Panc1 (cell line): Measurements from ENCODE around the gene UBE2L6.

Experiments
- POLR2AphosphoS5 ChIP-seq: IDR thresholded peaks from 2 replicates; pipeline ENCODE4 v1.6.1; 2012; ENCODE audit warnings: mild to moderate bottlenecking, low read depth, low read length, moderate library complexity
- SIN3A ChIP-seq: IDR thresholded peaks from 2 replicates; pipeline ENCODE4 v1.6.1; 2012; ENCODE audit warnings: low read depth, mild to moderate bottlenecking, low read length, moderate library complexity, borderline replicate concordance; ENCODE audit not compliant: insufficient read depth
- TCF7L2 ChIP-seq: IDR thresholded peaks from 2 replicates; pipeline ENCODE4 v1.6.1; 2011; ENCODE audit warnings: mild to moderate bottlenecking, low read depth, low read length, inconsistent platforms
- TF ChIP-seq, protein P1 (sequence below): fragments of 450-650 bp; IDR thresholded peaks from 2 replicates; pipeline ENCODE4 v1.5.1; 2017; ENCODE audit warnings: mild to moderate bottlenecking
- TF ChIP-seq, protein P2 (sequence below), 2 experiments: IDR thresholded peaks; 2 replicates each; pipeline ENCODE4 v1.6.1; 2011 to 2012; ENCODE audit warnings: low read depth in 2 of 2, control low read depth in 1 of 2, low read length in 1 of 2, mild to moderate bottlenecking in 1 of 2, moderate library complexity in 1 of 2; ENCODE audit not compliant: insufficient read depth in 1 of 2

DNA sequence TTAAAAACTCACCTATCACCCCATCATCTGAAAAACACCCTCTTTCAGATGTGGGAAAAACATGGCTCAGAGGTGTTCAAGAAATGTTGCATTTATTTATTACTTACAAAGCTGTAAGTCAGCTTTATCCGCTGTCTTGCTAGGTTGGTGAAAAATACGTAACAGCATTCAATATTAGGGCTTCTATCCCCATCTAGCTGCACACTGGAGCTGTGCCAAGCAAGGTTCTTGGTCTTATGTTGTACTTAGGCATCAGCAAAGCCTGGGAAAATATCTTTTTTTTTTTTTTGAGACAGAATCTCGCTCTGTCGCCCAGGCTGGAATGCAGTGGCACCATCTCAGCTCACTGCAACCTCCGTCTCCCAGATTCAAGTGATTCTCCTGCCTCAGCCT, 37.6 kb upstream of the UBE2L6 start:
- TF ChIP-seq, protein P1, sequence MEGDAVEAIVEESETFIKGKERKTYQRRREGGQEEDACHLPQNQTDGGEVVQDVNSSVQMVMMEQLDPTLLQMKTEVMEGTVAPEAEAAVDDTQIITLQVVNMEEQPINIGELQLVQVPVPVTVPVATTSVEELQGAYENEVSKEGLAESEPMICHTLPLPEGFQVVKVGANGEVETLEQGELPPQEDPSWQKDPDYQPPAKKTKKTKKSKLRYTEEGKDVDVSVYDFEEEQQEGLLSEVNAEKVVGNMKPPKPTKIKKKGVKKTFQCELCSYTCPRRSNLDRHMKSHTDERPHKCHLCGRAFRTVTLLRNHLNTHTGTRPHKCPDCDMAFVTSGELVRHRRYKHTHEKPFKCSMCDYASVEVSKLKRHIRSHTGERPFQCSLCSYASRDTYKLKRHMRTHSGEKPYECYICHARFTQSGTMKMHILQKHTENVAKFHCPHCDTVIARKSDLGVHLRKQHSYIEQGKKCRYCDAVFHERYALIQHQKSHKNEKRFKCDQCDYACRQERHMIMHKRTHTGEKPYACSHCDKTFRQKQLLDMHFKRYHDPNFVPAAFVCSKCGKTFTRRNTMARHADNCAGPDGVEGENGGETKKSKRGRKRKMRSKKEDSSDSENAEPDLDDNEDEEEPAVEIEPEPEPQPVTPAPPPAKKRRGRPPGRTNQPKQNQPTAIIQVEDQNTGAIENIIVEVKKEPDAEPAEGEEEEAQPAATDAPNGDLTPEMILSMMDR = no peak
- TF ChIP-seq, protein P2, sequence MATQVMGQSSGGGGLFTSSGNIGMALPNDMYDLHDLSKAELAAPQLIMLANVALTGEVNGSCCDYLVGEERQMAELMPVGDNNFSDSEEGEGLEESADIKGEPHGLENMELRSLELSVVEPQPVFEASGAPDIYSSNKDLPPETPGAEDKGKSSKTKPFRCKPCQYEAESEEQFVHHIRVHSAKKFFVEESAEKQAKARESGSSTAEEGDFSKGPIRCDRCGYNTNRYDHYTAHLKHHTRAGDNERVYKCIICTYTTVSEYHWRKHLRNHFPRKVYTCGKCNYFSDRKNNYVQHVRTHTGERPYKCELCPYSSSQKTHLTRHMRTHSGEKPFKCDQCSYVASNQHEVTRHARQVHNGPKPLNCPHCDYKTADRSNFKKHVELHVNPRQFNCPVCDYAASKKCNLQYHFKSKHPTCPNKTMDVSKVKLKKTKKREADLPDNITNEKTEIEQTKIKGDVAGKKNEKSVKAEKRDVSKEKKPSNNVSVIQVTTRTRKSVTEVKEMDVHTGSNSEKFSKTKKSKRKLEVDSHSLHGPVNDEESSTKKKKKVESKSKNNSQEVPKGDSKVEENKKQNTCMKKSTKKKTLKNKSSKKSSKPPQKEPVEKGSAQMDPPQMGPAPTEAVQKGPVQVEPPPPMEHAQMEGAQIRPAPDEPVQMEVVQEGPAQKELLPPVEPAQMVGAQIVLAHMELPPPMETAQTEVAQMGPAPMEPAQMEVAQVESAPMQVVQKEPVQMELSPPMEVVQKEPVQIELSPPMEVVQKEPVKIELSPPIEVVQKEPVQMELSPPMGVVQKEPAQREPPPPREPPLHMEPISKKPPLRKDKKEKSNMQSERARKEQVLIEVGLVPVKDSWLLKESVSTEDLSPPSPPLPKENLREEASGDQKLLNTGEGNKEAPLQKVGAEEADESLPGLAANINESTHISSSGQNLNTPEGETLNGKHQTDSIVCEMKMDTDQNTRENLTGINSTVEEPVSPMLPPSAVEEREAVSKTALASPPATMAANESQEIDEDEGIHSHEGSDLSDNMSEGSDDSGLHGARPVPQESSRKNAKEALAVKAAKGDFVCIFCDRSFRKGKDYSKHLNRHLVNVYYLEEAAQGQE (IDR thresholded peaks at IDR 0.05; ENCODE audit: insufficient read depth in 1 of 2, low read depth in 2 of 2, low read length in 1 of 2) = no peak
- TF ChIP-seq POLR2AphosphoS5 (no peak), SIN3A (no peak), TCF7L2 (no peak)
